Ovary (tissue), 3 donors: ENCODE measurements around the gene CHRD.

Experiments used
- CTCF ChIP-seq, 3 donors: fragments of 450-650 bp in 2 of 3; fragments of 200-600 bp in 1 of 3; IDR thresholded peaks; one replicate each; pipeline versions ENCODE4 v1.5.1 to v1.8.0; 2016 to 2022; ENCODE audit warnings: antibody characterized with exemption in 3 of 3, mild to moderate bottlenecking in 1 of 3
- EP300 ChIP-seq: sonication (generic); formaldehyde crosslinking; IDR thresholded peaks from one replicate; pipeline ENCODE4 v1.6.1; 2017; ENCODE audit warnings: antibody characterized with exemption
- POLR2A ChIP-seq: fragments of 450-650 bp; IDR thresholded peaks from one replicate; pipeline ENCODE4 v1.6.1; 2017; ENCODE audit warnings: antibody characterized with exemption, mild to moderate bottlenecking, moderate library complexity
- donor health status: DM: no; HTN: no; CAD: no.

- TF ChIP-seq CTCF (IDR thresholded peaks at IDR 0.05) (no peak), POLR2A (no peak), EP300 (no peak)
These were observed 1.1 kb upstream of the CHRD start for GRCh38 chr3:184378651-184379357.
